GM12878 (cell line): Measurements from ENCODE around the gene VIL1. TPM values are rescaled to one million over a fixed set of nuclear protein-coding genes. Genes with fewer than 3 reads are reported as not detected.

Source experiments
- ASH2L ChIP-seq: fragments of 300-600, 200-600 bp; sonication (generic); IDR thresholded peaks from 2 replicates; pipeline ENCODE4 v1.6.1; 2017; ENCODE audit warnings: low read depth, mild to moderate bottlenecking, borderline replicate concordance
- BACH1 ChIP-seq: fragments of 450-650 bp; IDR thresholded peaks from 2 replicates; pipeline ENCODE4 v1.6.1; 2017; ENCODE audit warnings: mild to moderate bottlenecking, borderline replicate concordance
- CBX3 ChIP-seq: fragments of 200-600 bp; sonication (generic); IDR thresholded peaks from 2 replicates; pipeline ENCODE4 v1.6.1; 2016; ENCODE audit warnings: low read depth, borderline replicate concordance
- CTCF ChIP-seq, 3 experiments: IDR thresholded peaks in 2 of 3; conservative IDR thresholded peaks in 1 of 3; 2 replicates each; pipeline ENCODE4 v1.5.1; 2011; ENCODE audit warnings: low read depth in 3 of 3, low read length in 3 of 3, mild to moderate bottlenecking in 3 of 3, control low read depth in 2 of 3, moderate library complexity in 2 of 3, inconsistent platforms in 1 of 3, mixed read lengths in 1 of 3; ENCODE audit not compliant: control insufficient read depth in 2 of 3, insufficient read depth in 1 of 3; ENCODE audit errors: extremely low read depth in 1 of 3
- E2F8 ChIP-seq: fragments of 450-650 bp; IDR thresholded peaks from 2 replicates; pipeline ENCODE4 v1.6.1; 2018; ENCODE audit warnings: mild to moderate bottlenecking, low read depth, moderate library complexity; ENCODE audit not compliant: partially characterized antibody
- E4F1 ChIP-seq: fragments of 450-650 bp; IDR thresholded peaks from 2 replicates; pipeline ENCODE4 v1.6.1; 2018; ENCODE audit warnings: borderline replicate concordance, mild to moderate bottlenecking; ENCODE audit not compliant: partially characterized antibody
- EP300 ChIP-seq, 2 experiments: fragments of 150-350 bp in 1 of 2; IDR thresholded peaks; 2 replicates each; pipeline ENCODE4 v1.6.1; 2011 to 2012; ENCODE audit warnings: low read depth in 2 of 2, low read length in 2 of 2, borderline replicate concordance in 1 of 2, improper control_type of control experiment in 1 of 2, inconsistent platforms in 1 of 2; ENCODE audit not compliant: control insufficient read depth in 1 of 2
- FOXK2 ChIP-seq: fragments of 450-650 bp; IDR thresholded peaks from 2 replicates; pipeline ENCODE4 v1.6.1; 2017; ENCODE audit warnings: mild to moderate bottlenecking, moderate library complexity
- FOXM1 ChIP-seq: IDR thresholded peaks from 2 replicates; pipeline ENCODE4 v1.6.1; 2012; ENCODE audit warnings: low read depth, mild to moderate bottlenecking, inconsistent platforms, low read length, moderate library complexity
- KDM1A ChIP-seq: fragments of 200-600 bp; sonication (generic); IDR thresholded peaks from 2 replicates; pipeline ENCODE4 v1.6.1; 2016; ENCODE audit warnings: borderline replicate concordance
- NR2C1 ChIP-seq: fragments of 450-650 bp; IDR thresholded peaks from 2 replicates; pipeline ENCODE4 v1.6.1; 2017; ENCODE audit warnings: antibody characterized with exemption, mild to moderate bottlenecking, moderate library complexity
- RAD51 ChIP-seq: fragments of 450-650 bp; IDR thresholded peaks from 2 replicates; pipeline ENCODE4 v1.6.1; 2016; ENCODE audit warnings: moderate library complexity, mild to moderate bottlenecking, inconsistent platforms
- RBBP5 ChIP-seq: fragments of 200-600 bp; sonication (generic); conservative IDR thresholded peaks from 2 replicates; pipeline ENCODE4 v1.6.1; 2016
- RELA ChIP-seq: fragments of 450-650 bp; IDR thresholded peaks from 2 replicates; pipeline ENCODE4 v1.8.0; 2014; ENCODE audit warnings: borderline replicate concordance; ENCODE audit not compliant: partially characterized antibody
- REST ChIP-seq: IDR thresholded peaks from 2 replicates; pipeline ENCODE4 v1.6.1; 2012; ENCODE audit warnings: mild to moderate bottlenecking, low read depth, low read length
- SMAD5 ChIP-seq: IDR thresholded peaks from 2 replicates; pipeline ENCODE4 v1.6.1; 2016; ENCODE audit warnings: antibody characterized with exemption, low read depth
- SREBF1 ChIP-seq: IDR thresholded peaks from 2 replicates; pipeline ENCODE4 v1.6.1; 2012; ENCODE audit warnings: mild to moderate bottlenecking, low read length
- ZNF622 ChIP-seq: fragments of 450-650 bp; IDR thresholded peaks from 2 replicates; pipeline ENCODE4 v1.6.1; 2017; ENCODE audit warnings: mild to moderate bottlenecking, inconsistent platforms
- polyA plus RNA-seq, 11 experiments: library from polyadenylated mRNA; depleted of rRNA in 4 of 11; unstranded in 6 of 11; stranded (reverse) in 5 of 11; fragments of >200 nt; fragmentation: Nextera tagmentation in 4 of 11; fragmentation: Illumina TruSeq in 1 of 11; extraction: Ambion mirVana in 4 of 11; extraction: Trizol in 1 of 11; gene quantifications; 1 replicate in 1 of 11; 2 replicates in 10 of 11; pipeline versions ENCODE4 v1.2.1 to v1.2.3, GENCODE V29; 2011 to 2016; ENCODE audit warnings: inconsistent platforms in 2 of 11, missing spikeins in 2 of 11, low read depth in 1 of 11
- total RNA-seq, 4 experiments: library from RNA; depleted of rRNA in 3 of 4; stranded (reverse); fragments of >200 nt in 3 of 4; fragmentation: Illumina TruSeq in 1 of 4; extraction: Trizol in 1 of 4; gene quantifications; 2 replicates each; pipeline versions ENCODE4 v1.2.1 to v1.2.3, GENCODE V29; 2013 to 2021

Gene VIL1
- total and polyA plus RNA-seq, 10 of the 15 experiments (the other 5 are each of a cell fraction or from before 2014, with no cell fraction given), result 0.03 to 1.9 (median 0.33) TPM

GRCh38 chr2:218395826-218396687, 22.9 kb upstream of the VIL1 start (continued):
- TF ChIP-seq RBBP5, result no peak
- TF ChIP-seq CTCF (IDR thresholded peaks at IDR 0.05 in 2 of 3, conservative IDR thresholded peaks at IDR 0.05 in 1 of 3; ENCODE audit: control insufficient read depth in 2 of 3, extremely low read depth in 1 of 3, insufficient read depth in 1 of 3, low read depth in 3 of 3, low read length in 3 of 3), result peak; percentile 75 to 87 (median 80)
- TF ChIP-seq REST, result no peak
- TF ChIP-seq CBX3, result no peak
- peak; percentile 82; the same call in 1 of the 2 replicates for TF ChIP-seq ASH2L
- TF ChIP-seq E2F8, result no peak
- TF ChIP-seq RAD51, result no peak
- TF ChIP-seq ZNF622, result no peak
- peak; percentile 89 for TF ChIP-seq E4F1
- no peak for TF ChIP-seq KDM1A
- TF ChIP-seq NR2C1, result no peak
- no peak for TF ChIP-seq SREBF1
- peak; percentile 85 for TF ChIP-seq FOXK2
- TF ChIP-seq SMAD5, result no peak
- TF ChIP-seq FOXM1, result peak; percentile 76; the same call in 1 of the 2 replicates
- TF ChIP-seq BACH1, result peak; percentile 40; the same call in 1 of the 2 replicates
- TF ChIP-seq EP300 (IDR thresholded peaks at IDR 0.05; ENCODE audit: borderline replicate concordance in 1 of 2, control insufficient read depth in 1 of 2, low read depth in 2 of 2, low read length in 2 of 2), result peak; percentile 34 to 72; a peak in 1 of 4 replicates
- TF ChIP-seq RELA, result peak; percentile 36
